ENCODE measurements around the gene SLC4A1. TPM values are rescaled to one million over a fixed set of nuclear protein-coding genes. Genes with fewer than 3 reads are reported as not detected.
A peak's percentile ranks its signal among the peaks of the same experiment; 100 is the strongest.

The SLC4A1 gene
- total RNA-seq, 4 donors from 2014 or later = 0.11 to 0.20 TPM; not detected in 2

DNA sequence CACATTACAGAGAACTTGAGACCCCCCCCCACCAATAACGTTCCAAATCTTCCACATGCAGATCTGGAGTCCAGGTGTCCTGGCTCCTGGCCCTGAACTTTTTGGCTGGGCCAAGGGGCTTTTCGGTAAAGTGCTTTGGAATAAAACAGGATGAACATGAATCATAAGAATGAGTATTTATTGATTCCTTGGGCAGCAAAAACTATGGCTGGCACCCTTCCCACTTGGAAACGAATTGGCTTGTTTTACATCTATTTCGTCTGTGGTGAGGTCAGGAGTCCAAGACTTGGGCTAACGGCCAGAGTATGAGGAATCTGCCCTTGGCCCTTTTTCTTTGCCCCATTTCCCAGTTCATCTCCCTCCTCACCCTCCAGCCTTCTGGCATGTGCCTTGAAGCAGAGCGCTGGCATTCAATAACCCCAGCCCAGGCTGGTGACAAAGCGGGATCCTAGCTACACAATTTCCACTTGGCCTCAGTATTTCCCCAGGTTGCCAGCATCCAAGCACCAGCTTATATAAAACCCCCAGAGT is 44.3 kb downstream of the SLC4A1 start:
- TF ChIP-seq, protein P1, sequence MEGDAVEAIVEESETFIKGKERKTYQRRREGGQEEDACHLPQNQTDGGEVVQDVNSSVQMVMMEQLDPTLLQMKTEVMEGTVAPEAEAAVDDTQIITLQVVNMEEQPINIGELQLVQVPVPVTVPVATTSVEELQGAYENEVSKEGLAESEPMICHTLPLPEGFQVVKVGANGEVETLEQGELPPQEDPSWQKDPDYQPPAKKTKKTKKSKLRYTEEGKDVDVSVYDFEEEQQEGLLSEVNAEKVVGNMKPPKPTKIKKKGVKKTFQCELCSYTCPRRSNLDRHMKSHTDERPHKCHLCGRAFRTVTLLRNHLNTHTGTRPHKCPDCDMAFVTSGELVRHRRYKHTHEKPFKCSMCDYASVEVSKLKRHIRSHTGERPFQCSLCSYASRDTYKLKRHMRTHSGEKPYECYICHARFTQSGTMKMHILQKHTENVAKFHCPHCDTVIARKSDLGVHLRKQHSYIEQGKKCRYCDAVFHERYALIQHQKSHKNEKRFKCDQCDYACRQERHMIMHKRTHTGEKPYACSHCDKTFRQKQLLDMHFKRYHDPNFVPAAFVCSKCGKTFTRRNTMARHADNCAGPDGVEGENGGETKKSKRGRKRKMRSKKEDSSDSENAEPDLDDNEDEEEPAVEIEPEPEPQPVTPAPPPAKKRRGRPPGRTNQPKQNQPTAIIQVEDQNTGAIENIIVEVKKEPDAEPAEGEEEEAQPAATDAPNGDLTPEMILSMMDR (IDR thresholded peaks at IDR 0.05 in 4 of 5, conservative IDR thresholded peaks at IDR 0.05 in 1 of 5) = no peak
- TF ChIP-seq POLR2A (IDR thresholded peaks at IDR 0.05) = no peak
- H3K27me3 ChIP-seq = no peaks in the 10 kb centered on the region
- H3K9me3 ChIP-seq = no peaks in the 10 kb centered on the region
- DNase-seq (no peak), ATAC-seq (no peak)
- H3K36me3 ChIP-seq = no peaks in the 10 kb centered on the region
- peaks cover 16 to 20% of the 10 kb centered on the region in 2 donors for H3K4me1 ChIP-seq
- intact Hi-C loops (cut with DNase I; ENCODE audit: low total_unique reads) = loop anchor here (5.0 kb wide), 1 partner anchor 279 kb away; the partner anchor contains the start of gene GPATCH8
- in situ Hi-C loops (cut with MboI; ENCODE audit: low sequenced_read_pairs in 4 of 4) = loop anchor here in 3 of 4 donors (5.0 to 25.0 kb wide), 2 partner anchors 99 to 289 kb away; partner anchors contain the start of genes GPATCH8 (in 3 of the 3) and SLC25A39 (in 1 of the 3)
- H3K27ac ChIP-seq = peak overlapping the region; percentile 95 to 100 (median 98)
- no peak overlapping the region for H3K4me3 ChIP-seq

DNA sequence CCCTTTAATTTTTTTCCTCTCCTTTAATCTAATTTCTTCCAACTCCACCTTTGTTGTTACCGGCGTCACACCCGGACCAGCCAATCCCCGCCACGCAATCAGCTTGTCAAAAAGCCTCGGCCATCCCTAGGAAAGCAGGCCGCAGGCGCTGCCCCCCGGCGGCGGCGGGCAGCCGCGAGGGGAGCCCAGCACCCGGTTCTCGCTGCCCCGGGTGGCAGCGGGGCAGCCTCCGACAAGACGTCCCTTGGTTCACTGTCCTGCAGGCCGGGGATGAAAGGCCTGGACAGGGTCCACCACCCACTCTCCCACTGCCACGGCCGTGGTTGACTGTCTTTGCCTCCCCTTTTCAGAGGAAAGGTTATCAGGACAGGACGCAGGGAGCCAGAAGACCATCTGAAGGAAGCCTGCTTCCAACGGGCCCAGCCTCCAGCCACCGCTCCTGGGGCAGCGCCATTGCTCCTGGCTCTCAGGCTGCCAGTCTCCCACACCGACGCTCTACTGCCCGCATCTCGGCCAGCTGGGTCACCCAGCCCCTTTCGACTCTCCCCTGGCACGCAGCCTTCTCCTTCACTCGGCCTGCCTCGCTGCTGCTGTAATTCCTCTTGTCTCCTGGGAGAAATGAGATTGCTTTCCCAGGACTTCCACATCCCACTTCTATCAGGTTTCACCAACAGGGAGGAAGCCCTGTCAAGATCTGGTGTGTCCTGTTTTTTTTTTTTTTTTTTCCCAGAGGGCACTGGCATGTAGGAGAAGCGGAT is 45.6 kb downstream of the SLC4A1 start:
- peak; percentile 68 to 75 for DNase-seq
- H3K4me1 ChIP-seq = peaks cover 26 to 29% of the 10 kb centered on the region in 2 donors
- peak; percentile 13 to 18 for ATAC-seq
- H3K9me3 ChIP-seq = no peaks in the 10 kb centered on the region
- TF ChIP-seq, protein P1 (IDR thresholded peaks at IDR 0.05 in 4 of 5, conservative IDR thresholded peaks at IDR 0.05 in 1 of 5) = peak in 1 of 5 experiments; percentile 29
- peak; percentile 67 to 83 for TF ChIP-seq POLR2A (IDR thresholded peaks at IDR 0.05)
- H3K27me3 ChIP-seq = no peaks in the 10 kb centered on the region
- peak overlapping the region; percentile 74 to 93 (median 86) for H3K4me3 ChIP-seq
- intact Hi-C loops (cut with DNase I; ENCODE audit: low total_unique reads) = loop anchor here (5.0 kb wide), 1 partner anchor 280 kb away; the partner anchor contains the start of gene GPATCH8
- H3K27ac ChIP-seq = peak overlapping the region; percentile 95 to 100 (median 98)
- no peaks in the 10 kb centered on the region for H3K36me3 ChIP-seq
- in situ Hi-C loops (cut with MboI; ENCODE audit: low sequenced_read_pairs in 4 of 4) = loop anchor here in 3 of 4 donors (5.0 to 25.0 kb wide), 2 partner anchors 100 to 290 kb away; partner anchors contain the start of genes GPATCH8 (in 3 of the 3) and SLC25A39 (in 1 of the 3)

DNA sequence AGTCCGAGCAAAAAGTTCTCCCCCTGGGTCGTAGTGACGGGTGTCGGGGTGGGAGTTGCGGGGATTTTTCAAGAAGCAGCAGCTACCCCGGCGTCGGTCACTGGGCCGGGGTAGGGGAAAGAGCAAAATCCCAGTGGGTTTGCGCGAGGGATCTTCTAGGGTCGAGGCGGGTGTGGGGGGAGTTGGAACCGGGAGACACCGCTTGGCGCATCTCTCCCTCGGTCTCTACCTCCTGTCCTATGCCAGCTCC is 46.1 kb downstream of the SLC4A1 start:
- ATAC-seq (no peak), DNase-seq (no peak)
- H3K27ac ChIP-seq = peak overlapping the region; percentile 95 to 100 (median 98)
- H3K36me3 ChIP-seq = no peaks in the 10 kb centered on the region
- in situ Hi-C loops (cut with MboI; ENCODE audit: low sequenced_read_pairs in 4 of 4) = loop anchor here in 3 of 4 donors (5.0 to 25.0 kb wide), 2 partner anchors 101 to 291 kb away; partner anchors contain the start of genes GPATCH8 (in 3 of the 3) and SLC25A39 (in 1 of the 3)
- H3K4me3 ChIP-seq = peak overlapping the region; percentile 74 to 93 (median 86)
- peaks cover 29 to 34% of the 10 kb centered on the region in 2 donors for H3K4me1 ChIP-seq
- H3K27me3 ChIP-seq = no peaks in the 10 kb centered on the region
- intact Hi-C loops (cut with DNase I; ENCODE audit: low total_unique reads) = loop anchor here (1.0 to 5.0 kb wide), 2 partner anchors 104 to 281 kb away; partner anchors contain the start of gene GPATCH8
- TF ChIP-seq, protein P1 (IDR thresholded peaks at IDR 0.05 in 4 of 5, conservative IDR thresholded peaks at IDR 0.05 in 1 of 5) = no peak
- no peak for TF ChIP-seq POLR2A (IDR thresholded peaks at IDR 0.05)
- H3K9me3 ChIP-seq = no peaks in the 10 kb centered on the region

DNA sequence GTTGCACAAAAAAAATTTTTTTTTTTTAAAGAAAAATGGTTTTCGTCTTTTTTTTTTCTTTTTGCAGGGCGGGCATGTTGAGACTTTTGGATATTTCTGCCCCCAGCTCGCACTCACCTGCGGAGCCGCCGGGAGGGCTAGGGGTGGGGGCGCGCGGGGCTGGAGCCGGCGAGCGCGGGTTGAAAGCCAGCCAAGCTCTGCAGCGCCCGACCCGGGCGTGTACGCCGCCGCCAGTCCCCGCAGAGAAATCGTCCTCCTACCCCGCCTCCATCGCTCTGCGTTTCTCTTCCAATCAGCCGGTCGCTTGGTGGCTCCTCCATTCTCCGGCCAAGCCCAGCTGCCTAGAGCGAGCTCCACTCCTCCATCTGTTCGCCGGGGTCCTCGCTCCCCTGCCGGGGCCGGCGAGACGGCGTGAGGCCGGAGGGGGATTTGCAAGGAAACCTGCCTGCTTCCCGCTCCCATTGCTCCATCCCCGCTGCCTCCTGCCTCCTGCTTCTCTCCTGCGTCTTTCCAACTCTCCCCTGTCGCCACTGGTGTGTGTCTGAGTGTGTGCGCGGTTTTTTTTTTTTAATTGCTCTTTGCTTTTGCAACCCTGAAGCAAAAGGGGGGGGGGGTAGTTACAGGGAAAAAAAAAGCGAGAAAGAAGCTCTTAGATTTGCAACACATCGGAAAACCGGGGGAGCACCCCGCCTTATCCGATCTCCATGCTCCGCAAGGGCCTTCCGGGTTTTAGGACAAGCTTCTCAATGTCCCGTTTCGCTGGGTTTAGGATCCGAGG is 46.7 kb downstream of the SLC4A1 start:
- peak; percentile 26 to 38 for ATAC-seq
- peaks cover 0 to 2% of the 10 kb centered on the region in 2 donors for H3K36me3 ChIP-seq
- in situ Hi-C loops (cut with MboI; ENCODE audit: low sequenced_read_pairs in 4 of 4) = loop anchor here in 3 of 4 donors (5.0 to 25.0 kb wide), 2 partner anchors 101 to 291 kb away; partner anchors contain the start of genes GPATCH8 (in 3 of the 3) and SLC25A39 (in 1 of the 3)
- peak overlapping the region; percentile 95 to 100 (median 98) for H3K27ac ChIP-seq
- peak; percentile 66 to 74 for DNase-seq
- no peak for TF ChIP-seq POLR2A (IDR thresholded peaks at IDR 0.05)
- TF ChIP-seq, protein P1 (IDR thresholded peaks at IDR 0.05 in 4 of 5, conservative IDR thresholded peaks at IDR 0.05 in 1 of 5) = no peak
- intact Hi-C loops (cut with DNase I; ENCODE audit: low total_unique reads) = loop anchor here (1.0 to 5.0 kb wide), 2 partner anchors 104 to 281 kb away; partner anchors contain the start of gene GPATCH8
- H3K9me3 ChIP-seq = no peaks in the 10 kb centered on the region
- H3K27me3 ChIP-seq = no peaks in the 10 kb centered on the region
- H3K4me3 ChIP-seq = peak overlapping the region; percentile 74 to 93 (median 86)
- peaks cover 34 to 39% of the 10 kb centered on the region in 2 donors for H3K4me1 ChIP-seq
